Ascending aorta (tissue), 2 donors: Measurements from ENCODE around the gene RFX4. TPM values are rescaled to one million over a fixed set of nuclear protein-coding genes. Genes with fewer than 3 reads are reported as not detected.

Experiments used
- DNase-seq, 2 donors: peaks; one replicate each; pipeline ENCODE4 v3.0.0-alpha.2; 2019; ENCODE audit warnings: low spot score in 2 of 2
- H3K27ac ChIP-seq, 2 donors: fragments of 200-600 bp; sonication (generic); one replicate each; pipeline ENCODE4 v1.5.1; 2016 to 2017; ENCODE audit warnings: mild to moderate bottlenecking in 1 of 2
- H3K27me3 ChIP-seq: fragments of 200-600 bp; sonication (generic); one replicate; pipeline ENCODE4 v1.5.1; 2017
- H3K36me3 ChIP-seq, 2 donors: fragments of 200-600 bp; sonication (generic); one replicate each; pipeline ENCODE4 v1.5.1; 2016
- H3K4me1 ChIP-seq, 2 donors: fragments of 200-600 bp; sonication (generic); one replicate each; pipeline ENCODE4 v1.5.1; 2016 to 2017; ENCODE audit warnings: mild to moderate bottlenecking in 1 of 2
- H3K4me3 ChIP-seq, 2 donors: fragments of 200-600 bp; sonication (generic); one replicate each; pipeline ENCODE4 v1.5.1; 2016 to 2017; ENCODE audit warnings: mild to moderate bottlenecking in 1 of 2
- H3K9me3 ChIP-seq, 2 donors: fragments of 200-600 bp; sonication (generic); one replicate each; pipeline ENCODE4 v1.5.1; 2016
- CTCF ChIP-seq, 3 experiments: fragments of 200-600 bp in 2 of 3; fragments of 450-650 bp in 1 of 3; sonication (generic) in 2 of 3; IDR thresholded peaks; one replicate each; pipeline ENCODE4 v1.5.1; 2016 to 2019; ENCODE audit warnings: antibody characterized with exemption in 3 of 3, mild to moderate bottlenecking in 1 of 3, moderate library complexity in 1 of 3
- intact Hi-C: fragments of 100-400 bp; cut with DNase I; formaldehyde crosslinking; loops from one replicate; pipeline ENCODE4 v1.15.1; 2023
- total RNA-seq: library from RNA; depleted of rRNA; stranded (reverse); fragments of >200 nt; gene quantifications from one replicate; pipeline ENCODE4 v1.1.0, GENCODE V29; 2016

Gene RFX4
- total RNA-seq, 1 donor from 2014 or later, result not detected

DNA sequence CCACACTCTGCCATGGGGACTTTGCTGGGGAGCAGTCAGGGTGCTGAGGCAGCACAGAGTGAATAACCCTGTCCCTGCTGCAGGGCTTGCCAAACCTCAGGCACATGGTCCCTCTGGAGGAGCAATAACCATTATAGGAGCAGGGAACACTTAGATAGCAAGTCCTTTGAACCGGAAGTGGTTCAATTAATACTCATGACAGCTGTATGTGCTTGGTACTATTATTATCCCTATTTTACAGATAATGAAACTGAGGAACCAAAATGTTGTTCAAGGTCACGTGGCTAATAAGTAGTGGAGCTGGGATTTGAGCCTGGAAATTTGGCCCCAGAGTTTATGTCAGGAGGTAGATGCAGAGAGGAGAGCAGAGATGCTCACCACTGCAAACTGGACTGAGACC is 49.0 kb downstream of the RFX4 start:
- DNase-seq, result no peak
- Histone ChIP-seq H3K4me3 (no peak overlapping the region), H3K27me3 (no peaks in the 10 kb centered on the region), H3K36me3 (no peaks in the 10 kb centered on the region), H3K27ac (no peak overlapping the region), H3K4me1 (no peaks in the 10 kb centered on the region), H3K9me3 (no peaks in the 10 kb centered on the region)
- intact Hi-C loops, result no loop called here
- TF ChIP-seq CTCF (IDR thresholded peaks at IDR 0.05), result no peak

GRCh38 chr12:106632797-106633450 is 50.1 kb downstream of the RFX4 start:
- intact Hi-C loops, result no loop called here
- TF ChIP-seq CTCF (IDR thresholded peaks at IDR 0.05), result no peak
- Histone ChIP-seq H3K4me3 (no peak overlapping the region), H3K27ac (no peak overlapping the region), H3K4me1 (no peaks in the 10 kb centered on the region), H3K9me3 (no peaks in the 10 kb centered on the region), H3K27me3 (no peaks in the 10 kb centered on the region), H3K36me3 (no peaks in the 10 kb centered on the region)
- DNase-seq, result no peak

GRCh38 chr12:106633451-106633823 is 50.6 kb downstream of the RFX4 start:
- no peak overlapping the region for H3K4me3 ChIP-seq
- DNase-seq, result no peak
- intact Hi-C loops, result no loop called here
- no peak overlapping the region for H3K27ac ChIP-seq
- no peaks in the 10 kb centered on the region for H3K36me3 ChIP-seq
- H3K27me3 ChIP-seq, result no peaks in the 10 kb centered on the region
- TF ChIP-seq CTCF (IDR thresholded peaks at IDR 0.05), result no peak
- H3K9me3 ChIP-seq, result no peaks in the 10 kb centered on the region
- no peaks in the 10 kb centered on the region for H3K4me1 ChIP-seq

GRCh38 chr12:106634206-106634605 is 51.4 kb downstream of the RFX4 start:
- DNase-seq, result no peak
- Histone ChIP-seq H3K36me3 (no peaks in the 10 kb centered on the region), H3K9me3 (no peaks in the 10 kb centered on the region), H3K4me3 (no peak overlapping the region), H3K27me3 (no peaks in the 10 kb centered on the region), H3K4me1 (no peaks in the 10 kb centered on the region), H3K27ac (no peak overlapping the region)
- intact Hi-C loops, result no loop called here
- TF ChIP-seq CTCF (IDR thresholded peaks at IDR 0.05), result no peak

- Histone ChIP-seq H3K36me3 (no peaks in the 10 kb centered on the region), H3K4me1 (no peaks in the 10 kb centered on the region), H3K4me3 (no peak overlapping the region), H3K27ac (no peak overlapping the region), H3K9me3 (no peaks in the 10 kb centered on the region), H3K27me3 (no peaks in the 10 kb centered on the region)
- TF ChIP-seq CTCF (IDR thresholded peaks at IDR 0.05), result no peak
- intact Hi-C loops, result no loop called here
- DNase-seq, result no peak
Measured at GRCh38 chr12:106643000-106643399, 60.2 kb downstream of the RFX4 start.
